Heart left ventricle (tissue), 13 donors: ENCODE results near the gene DISP1.

Experiments
- POLR2A ChIP-seq, 2 donors: fragments of 450-650 bp; IDR thresholded peaks; one replicate each; pipeline ENCODE4 v1.6.1; 2017; ENCODE audit warnings: antibody characterized with exemption in 2 of 2, mild to moderate bottlenecking in 2 of 2, moderate library complexity in 2 of 2
- TF ChIP-seq, protein P1 (sequence below), 12 donors: fragments of 200-600 bp; sonication (generic) in 4 of 12; IDR thresholded peaks; one replicate each; pipeline versions ENCODE4 v1.5.0 to v1.8.0; 2018 to 2022; ENCODE audit warnings: antibody characterized with exemption in 12 of 12, mild to moderate bottlenecking in 5 of 12
- donor health status: ischemic (EF 13 %, LVEDD 7.1; RV severe dilation, severe dysfunction).
- donor health status: DM: no; HTN: yes; CAD: no.
- donor health status: DM: no; HTN: no; CAD: no.
- donor health status: ischemic (EF 25% LVEDD 6.9; RV normal size, moderate dysfunction).
- donor health status: ischemic (EF 25% LVEDD 5.7; RV mildly dilated, moderate dysfunction).
- donor health status: ischemic (EF 35%, LVEDD 5.7; RV mildly dilated, moderate dysfunction).
- donor health status: nonischemic (EF 11% LVEDD 7.7; RV severe dilation, severe dysfunction).
- donor health status: DM: yes; HTN: yes; CAD: no.
- donor health status: PGD.
- donor health status: ischemic (EF 29% LVEDD 5.4; RV normal size, mild dysfunction).
- donor health status: nonischemic (EF 23%, LVEDD 6.1; RV moderate dilation, normal function).

DNA sequence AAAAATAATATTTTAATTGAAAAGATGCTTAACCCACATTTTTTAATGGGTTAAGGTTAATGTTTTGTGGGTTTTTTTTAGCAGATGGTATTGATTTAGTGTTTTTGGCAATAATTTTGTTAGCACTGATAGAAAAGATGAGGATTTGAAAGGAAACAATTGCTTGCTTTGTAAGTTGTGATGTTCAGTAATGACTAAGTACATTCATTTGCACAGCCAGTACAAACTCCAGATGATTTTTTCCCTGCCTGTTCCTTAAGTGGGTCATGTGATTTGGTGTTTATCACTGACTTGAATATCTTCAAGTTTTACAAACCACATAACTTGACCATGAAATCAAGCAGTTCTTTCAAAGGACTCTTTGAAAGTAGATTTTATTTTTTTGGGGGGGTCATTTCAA is 15.0 kb downstream of the DISP1 start:
- TF ChIP-seq, protein P1, sequence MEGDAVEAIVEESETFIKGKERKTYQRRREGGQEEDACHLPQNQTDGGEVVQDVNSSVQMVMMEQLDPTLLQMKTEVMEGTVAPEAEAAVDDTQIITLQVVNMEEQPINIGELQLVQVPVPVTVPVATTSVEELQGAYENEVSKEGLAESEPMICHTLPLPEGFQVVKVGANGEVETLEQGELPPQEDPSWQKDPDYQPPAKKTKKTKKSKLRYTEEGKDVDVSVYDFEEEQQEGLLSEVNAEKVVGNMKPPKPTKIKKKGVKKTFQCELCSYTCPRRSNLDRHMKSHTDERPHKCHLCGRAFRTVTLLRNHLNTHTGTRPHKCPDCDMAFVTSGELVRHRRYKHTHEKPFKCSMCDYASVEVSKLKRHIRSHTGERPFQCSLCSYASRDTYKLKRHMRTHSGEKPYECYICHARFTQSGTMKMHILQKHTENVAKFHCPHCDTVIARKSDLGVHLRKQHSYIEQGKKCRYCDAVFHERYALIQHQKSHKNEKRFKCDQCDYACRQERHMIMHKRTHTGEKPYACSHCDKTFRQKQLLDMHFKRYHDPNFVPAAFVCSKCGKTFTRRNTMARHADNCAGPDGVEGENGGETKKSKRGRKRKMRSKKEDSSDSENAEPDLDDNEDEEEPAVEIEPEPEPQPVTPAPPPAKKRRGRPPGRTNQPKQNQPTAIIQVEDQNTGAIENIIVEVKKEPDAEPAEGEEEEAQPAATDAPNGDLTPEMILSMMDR (IDR thresholded peaks at IDR 0.05), result no peak
- no peak for TF ChIP-seq POLR2A (IDR thresholded peaks at IDR 0.05)
